DND-41 (cell line): ENCODE measurements around the gene SYT1.

Experiments used
- EZH2 ChIP-seq: IDR thresholded peaks from 3 replicates; pipeline ENCODE4 v1.6.1; 2012; ENCODE audit warnings: borderline replicate concordance, low read depth, mild to moderate bottlenecking, moderate library complexity, low read length, inconsistent platforms; ENCODE audit not compliant: severe bottlenecking
- TF ChIP-seq, protein P1 (sequence below): IDR thresholded peaks from 2 replicates; pipeline ENCODE4 v1.5.1; 2012; ENCODE audit warnings: borderline replicate concordance, low read length, moderate library complexity, mild to moderate bottlenecking; ENCODE audit not compliant: poor library complexity, severe bottlenecking; ENCODE audit errors: extremely low read depth

DNA sequence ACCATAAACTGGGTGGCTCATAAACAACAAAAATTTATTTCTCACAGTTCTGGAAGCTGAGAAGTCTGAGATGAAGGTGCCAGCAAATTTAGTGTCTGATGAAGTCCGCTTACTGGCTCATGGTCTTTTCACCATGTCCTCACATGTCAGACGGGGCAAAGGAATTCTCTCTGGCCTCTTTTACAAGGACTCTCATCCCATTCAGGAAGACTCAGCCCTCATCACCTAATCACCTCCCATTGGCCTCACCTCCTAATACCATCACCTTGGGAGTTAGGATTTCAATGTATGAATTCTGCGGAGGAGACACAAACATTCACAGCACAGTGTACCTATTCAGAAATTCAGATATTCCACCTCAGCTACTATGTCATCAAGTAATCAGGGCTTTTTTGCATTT lies 468.6 kb downstream of the SYT1 start:
- TF ChIP-seq, protein P1, sequence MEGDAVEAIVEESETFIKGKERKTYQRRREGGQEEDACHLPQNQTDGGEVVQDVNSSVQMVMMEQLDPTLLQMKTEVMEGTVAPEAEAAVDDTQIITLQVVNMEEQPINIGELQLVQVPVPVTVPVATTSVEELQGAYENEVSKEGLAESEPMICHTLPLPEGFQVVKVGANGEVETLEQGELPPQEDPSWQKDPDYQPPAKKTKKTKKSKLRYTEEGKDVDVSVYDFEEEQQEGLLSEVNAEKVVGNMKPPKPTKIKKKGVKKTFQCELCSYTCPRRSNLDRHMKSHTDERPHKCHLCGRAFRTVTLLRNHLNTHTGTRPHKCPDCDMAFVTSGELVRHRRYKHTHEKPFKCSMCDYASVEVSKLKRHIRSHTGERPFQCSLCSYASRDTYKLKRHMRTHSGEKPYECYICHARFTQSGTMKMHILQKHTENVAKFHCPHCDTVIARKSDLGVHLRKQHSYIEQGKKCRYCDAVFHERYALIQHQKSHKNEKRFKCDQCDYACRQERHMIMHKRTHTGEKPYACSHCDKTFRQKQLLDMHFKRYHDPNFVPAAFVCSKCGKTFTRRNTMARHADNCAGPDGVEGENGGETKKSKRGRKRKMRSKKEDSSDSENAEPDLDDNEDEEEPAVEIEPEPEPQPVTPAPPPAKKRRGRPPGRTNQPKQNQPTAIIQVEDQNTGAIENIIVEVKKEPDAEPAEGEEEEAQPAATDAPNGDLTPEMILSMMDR = no peak
- TF ChIP-seq EZH2 = no peak
